Urothelium cell line (cell line): ENCODE data around the gene POP7.
"Not testable (repeated sequence)": the region's sequence is repeated elsewhere in the genome, so short reads cannot be mapped to it uniquely, and the experiment has no call there.

ENCODE experiments used
- DNase-seq: peaks from one replicate; pipeline ENCODE4 v3.0.0; 2011; ENCODE audit warnings: low spot score, mixed read lengths
- FAIRE-seq: peaks from 2 replicates; lab custom pipeline; 2011; peaks lifted over from hg19 to GRCh38; lab: Jason Lieb, UNC

Gene POP7

DNA sequence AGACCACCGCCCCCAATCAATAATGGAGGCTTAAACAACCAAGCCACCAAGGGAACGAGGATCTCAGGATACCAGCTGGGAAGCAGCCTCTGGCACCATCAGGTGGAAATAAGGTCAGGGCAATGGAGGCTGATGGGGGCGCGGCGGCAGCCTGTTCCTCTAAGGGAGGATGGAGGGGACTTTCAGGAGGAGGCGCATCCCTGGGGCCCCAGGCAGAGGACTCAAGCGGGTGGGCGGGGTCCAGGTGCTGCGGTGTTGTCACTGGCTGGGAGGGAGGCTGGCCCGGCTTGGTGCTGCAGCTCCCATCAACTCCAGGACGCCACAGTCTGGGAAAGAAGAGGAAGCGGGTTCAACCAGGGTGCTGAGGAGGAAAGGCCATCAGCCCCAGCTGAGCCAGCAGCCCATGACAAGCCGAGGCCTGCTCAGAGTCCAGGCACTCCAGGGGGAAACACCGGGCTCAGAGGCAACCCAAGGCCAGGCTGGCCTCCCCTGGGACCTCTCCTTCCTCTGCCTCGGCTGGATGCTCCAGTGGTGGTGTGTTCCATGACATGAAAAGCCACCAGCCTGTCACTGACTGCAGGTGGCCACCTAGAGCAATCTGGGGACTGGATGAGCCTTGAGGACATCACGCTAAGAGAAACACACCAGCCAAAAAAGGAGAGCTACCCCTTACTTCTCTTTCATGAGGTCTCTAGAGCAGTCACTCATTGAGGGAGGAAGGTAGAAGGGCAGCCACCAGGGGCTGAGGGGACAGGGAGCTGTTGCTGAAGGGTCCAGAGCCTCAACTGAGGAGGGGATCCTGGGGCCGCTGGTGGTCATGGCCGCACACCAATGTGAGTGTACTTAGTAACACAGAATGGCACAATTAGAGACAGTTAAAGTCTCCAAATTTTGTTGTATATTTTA lies 16.4 kb upstream of the POP7 start:
- DNase-seq (no peak), FAIRE-seq (no peak)

DNA sequence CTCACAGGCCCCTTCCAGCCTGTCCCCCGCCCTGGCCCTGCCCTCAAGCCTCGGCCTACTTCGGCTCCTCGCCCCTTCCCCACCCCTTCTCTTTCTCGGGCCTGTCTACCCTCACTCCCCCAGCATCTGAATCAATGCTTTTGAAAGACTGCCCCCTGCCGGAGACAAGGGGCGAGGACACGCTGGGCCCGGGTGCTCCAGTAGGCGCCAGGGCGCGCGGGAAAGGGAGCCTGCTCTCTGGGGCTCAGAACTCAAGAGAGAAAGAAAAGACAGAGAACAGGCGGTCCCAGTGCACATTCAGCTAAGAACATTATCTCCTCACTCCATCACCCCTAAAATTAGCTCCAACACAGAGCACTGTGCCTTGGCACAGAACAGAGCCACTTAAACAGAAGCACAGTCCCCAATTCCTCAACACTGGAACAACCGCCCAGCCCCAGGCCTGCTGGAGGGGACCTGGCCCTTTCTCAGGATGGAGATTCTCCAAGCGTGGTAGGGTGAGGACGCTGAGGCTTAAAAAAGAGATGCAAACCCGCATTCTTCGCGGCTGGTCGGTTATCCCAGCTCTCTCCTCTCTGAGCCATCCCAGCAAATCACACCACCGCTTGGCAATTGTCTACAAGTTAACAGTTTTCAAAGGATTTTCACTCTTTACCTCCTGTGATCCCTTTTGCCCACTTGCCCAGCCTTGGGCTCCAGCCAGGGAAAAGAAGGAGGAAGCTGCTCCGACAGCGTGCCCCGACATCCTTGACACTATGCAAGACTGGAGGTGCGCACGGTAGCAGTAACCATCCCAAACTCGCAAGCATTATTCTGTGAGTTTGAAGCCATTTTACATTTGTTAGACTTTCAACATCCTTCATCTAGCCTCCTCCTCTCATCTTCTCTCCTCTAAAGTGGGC lies 14.0 kb upstream of the POP7 start:
- FAIRE-seq = peak; percentile 75

DNA sequence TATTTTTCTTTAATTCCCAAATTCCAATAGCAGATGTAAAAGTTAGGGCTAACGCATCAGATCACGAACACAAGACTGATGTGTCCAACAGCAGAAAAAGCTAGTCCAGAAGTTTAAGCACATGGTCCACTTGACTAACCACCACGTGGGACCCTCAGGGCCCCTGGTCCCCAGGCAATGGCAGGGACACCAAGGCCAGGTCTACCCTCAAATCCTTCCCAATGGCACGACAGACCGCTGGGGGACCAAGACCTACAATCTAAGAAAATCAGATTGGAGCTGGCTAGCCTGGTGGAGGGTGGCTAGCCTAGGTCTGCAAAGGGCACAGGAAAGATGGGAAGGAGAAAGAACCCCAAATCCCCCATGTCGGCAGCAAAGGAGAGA lies 13.4 kb upstream of the POP7 start:
- FAIRE-seq (peak; percentile 56), DNase-seq (no peak)

More for the DNA sequence above, 14.0 kb upstream of the POP7 start:
- DNase-seq = peak; percentile 90

DNA sequence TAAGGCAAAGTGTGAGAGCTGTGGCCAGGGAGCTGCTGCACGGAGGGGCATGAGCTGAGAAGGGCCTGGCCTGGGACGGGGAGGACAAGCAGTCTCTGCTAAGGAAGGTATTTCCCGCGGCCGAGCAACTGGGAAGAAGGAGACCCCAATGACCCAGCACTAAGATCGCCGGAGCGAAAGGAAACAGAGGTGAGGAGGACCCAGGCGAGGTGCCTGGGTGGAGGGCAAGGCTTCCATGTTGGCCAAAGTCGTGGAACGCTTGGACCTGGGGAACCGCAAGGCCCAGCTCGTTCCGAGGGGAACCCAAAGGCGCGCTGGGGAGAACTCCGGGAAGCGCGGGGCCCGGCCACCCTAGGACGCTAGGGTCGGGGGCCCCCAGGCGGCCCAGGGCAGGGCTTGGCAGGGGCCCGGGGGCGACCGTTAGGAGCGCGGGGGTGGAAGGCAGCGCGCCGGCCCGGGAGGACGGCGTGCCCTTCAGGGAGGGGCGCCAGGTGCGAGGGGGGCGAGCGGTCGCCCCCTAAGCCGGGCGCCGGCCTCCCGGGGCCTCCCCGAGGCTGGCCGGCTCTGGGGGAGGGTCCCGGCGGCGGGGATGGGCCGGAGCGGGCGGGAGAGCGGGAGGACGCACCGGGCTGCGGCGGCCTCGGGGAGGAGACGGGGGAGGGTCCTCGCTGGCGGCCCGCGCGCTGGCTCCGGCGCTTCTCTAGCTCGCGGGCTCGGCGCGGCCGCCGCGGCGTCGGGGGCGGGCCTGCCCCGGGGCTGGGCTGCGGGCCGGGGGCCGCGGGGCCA lies 12.4 kb upstream of the POP7 start:
- DNase-seq (peak; percentile 68), FAIRE-seq (no peak)

DNA sequence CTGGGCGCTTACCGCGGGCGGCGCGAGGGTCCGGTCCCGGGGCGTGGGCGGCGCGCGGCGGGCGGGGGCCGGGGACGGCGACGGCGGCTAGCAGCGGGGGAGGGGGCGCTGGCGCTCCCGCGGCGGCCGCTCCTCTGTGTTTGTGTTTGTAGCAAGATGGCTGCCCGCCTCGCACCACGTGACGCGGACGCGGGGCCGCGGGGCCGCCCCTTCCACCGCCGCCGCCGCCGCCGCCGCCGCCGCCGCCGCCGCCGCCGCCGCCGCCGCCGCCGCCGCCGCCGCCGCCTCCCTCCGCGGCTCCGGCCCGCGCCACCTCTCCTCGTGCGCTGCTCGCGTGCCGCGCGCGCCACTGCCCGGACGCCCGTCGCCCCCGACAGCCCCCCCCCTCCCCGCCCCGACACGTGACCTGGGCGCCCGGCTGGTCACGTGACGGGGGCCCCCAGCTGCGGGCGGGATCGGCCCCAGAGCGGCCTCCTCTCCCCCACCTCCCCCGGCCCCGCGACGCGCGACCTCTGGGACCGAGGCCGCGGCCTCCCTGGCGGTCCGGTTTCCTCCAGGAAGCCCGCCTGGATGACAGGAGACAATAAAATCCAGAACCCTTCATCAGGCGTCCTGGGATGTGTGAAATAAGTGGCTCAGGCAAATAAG lies 11.7 kb upstream of the POP7 start, which contains the start of gene GIGYF1:
Gene GIGYF1, minus strand, starts transcription at position 153 of the 648 bp plus-strand sequence. CDS start 6,012 bp downstream, outside the sequence.
- FAIRE-seq = no peak

DNA sequence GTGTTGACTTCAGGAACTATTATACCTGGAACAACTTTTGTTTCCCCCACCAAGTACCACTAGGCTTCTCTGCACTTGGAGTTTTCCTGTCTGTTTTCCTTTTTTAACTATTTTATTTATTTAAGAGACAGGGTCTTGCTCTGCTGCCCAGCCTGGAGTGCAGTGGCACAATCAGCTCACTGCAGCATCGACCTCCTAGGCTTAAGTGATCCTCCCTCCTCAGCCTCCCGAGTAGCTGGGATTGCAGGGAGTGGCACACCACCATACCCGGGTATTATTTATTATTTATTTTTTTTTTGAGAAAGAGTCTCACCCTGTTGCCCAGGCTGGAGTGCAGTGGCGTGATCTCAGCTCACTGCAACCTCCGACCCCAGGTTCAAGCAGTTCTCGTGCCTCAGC lies 9.8 kb upstream of the POP7 start:
- DNase-seq (no peak), FAIRE-seq (no peak)

More for the DNA sequence above, 11.7 kb upstream of the POP7 start, which contains the start of gene GIGYF1:
- DNase-seq = peak; percentile 98

DNA sequence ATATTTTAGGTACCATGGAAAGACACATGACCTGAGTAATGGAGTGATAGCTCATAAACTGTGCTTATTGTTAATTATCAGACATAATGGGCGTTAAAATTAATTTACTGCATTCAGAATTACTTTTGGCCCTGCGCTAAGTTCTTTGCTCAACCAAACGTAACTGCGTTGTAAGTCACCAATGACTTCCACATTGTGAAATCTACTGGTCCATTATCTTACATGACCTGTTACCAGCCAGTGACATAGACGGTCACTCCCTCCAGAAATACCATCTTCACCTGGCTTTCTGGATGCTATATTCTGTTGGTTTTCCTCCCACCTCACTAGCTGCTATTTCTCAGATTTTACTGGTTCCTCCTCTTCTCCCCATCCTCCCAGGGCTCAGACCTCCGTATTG lies 6.9 kb upstream of the POP7 start:
- FAIRE-seq (no peak), DNase-seq (no peak)

DNA sequence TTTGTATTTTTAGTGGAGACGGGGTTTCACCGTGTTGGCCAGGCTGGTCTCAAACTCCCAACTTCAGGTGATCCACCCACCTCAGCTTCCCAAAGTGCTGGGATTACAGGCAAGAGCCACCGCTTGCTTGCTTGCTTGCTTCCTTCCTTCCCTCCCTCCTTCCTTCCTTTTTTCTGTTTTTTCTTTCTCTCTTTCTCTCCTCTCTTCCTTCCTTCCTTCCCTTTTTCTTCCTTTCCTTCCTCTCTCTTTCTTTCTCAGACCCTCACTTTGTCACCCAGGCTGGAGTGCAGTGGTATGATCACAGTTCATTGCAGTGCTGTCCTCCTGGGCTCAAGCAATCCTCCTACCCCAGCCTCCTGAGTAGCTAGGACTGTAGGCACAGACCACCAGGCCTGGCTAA lies 4.8 kb upstream of the POP7 start:
- not testable (repeated sequence) for FAIRE-seq, DNase-seq

DNA sequence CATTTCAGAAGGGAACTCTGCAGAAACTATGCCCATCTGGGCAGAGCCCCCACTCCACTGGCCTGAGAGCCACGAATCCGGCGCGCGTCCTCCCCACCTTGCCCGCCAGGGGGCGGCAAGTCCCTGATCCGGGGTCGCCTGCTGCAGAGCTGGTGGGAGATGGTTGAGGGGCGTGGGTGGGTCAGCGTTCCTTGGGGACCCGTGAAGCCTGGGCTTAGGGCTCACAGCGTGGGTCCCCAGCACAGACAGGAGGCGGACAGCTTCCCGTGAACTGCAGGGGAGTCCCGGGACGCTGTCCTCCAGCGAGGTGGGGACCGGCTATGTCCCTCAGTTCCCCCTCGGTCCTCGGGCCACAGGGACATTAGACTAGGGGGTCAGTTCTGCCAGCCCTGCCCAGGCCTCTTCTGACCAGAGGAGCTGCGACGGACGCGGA lies 585 bp upstream of the POP7 start:
- FAIRE-seq (peak; percentile 83), DNase-seq (peak; percentile 94)

DNA sequence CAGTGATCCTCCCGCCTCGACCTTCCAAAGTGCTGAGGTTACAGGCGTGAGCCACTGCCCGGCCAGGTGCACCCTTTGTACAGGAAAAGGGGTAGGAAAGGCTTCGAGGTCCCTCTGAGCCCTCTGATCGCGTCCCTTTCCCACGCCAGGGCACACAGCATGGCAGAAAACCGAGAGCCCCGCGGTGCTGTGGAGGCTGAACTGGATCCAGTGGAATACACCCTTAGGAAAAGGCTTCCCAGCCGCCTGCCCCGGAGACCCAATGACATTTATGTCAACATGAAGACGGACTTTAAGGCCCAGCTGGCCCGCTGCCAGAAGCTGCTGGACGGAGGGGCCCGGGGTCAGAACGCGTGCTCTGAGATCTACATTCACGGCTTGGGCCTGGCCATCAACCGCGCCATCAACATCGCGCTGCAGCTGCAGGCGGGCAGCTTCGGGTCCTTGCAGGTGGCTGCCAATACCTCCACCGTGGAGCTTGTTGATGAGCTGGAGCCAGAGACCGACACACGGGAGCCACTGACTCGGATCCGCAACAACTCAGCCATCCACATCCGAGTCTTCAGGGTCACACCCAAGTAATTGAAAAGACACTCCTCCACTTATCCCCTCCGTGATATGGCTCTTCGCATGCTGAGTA lies 871 bp downstream of the POP7 start:
- no peak for FAIRE-seq
- no peak for DNase-seq

DNA sequence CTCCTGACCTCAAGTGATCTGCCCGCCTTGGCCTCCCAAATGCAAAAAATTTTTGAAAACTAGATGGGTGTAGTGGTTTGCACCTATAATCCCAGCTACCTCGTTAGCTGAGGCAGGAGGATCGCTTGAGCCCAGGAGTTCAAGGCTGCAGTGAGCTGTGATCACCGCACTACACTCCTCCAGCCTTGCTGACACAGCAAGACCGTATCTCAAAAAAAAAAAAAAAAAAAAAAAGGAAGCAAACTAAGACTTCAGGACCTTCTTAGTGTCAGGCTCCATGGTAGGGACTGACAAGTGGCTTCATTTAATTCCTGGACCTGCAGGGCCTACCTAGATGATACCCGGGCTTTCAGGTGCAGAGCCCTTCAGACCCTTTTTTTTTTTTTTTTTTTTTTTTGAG lies 2.5 kb downstream of the POP7 start:
- no peak for DNase-seq
- no peak for FAIRE-seq

DNA sequence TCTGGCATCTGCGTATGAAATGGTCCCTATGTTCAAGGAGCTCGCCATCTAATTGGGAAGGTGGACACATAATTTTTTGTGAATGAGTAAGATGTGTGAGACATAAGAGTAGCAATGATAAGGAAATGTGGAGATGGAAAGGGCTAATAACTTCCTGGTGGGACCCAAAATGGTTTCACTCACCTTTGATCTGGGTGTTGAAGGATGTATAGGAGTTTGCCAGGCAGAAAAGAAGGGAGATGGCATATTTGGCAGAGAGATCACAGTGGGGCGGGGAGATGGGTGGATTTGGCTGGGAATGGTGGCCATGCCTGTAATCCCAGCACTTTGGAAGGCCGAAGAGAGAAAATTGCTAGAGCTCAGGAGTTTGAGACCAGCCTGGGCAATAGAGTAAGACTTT lies 4.5 kb downstream of the POP7 start:
- DNase-seq (no peak), FAIRE-seq (no peak)

DNA sequence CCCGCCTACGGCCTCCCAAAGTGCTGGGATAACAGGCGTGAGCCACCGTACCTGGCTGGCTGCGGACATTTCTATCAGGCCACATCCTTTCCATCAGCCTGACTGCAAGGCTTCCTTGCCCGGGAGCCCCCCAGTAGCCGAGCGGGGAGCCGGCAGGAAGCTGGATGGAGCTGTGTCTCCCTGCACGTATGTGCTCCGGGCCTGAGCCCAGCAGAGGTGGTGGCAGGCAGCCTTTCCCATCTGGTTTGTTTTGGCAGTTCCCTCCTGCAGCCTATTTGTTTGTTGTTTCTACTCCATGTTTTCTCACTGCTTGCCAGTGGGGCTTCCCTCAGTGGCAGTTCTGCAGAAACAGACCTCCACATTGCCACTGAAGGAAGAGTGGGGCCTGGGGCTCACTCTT lies 5.4 kb downstream of the POP7 start:
- DNase-seq = no peak
- FAIRE-seq = no peak

DNA sequence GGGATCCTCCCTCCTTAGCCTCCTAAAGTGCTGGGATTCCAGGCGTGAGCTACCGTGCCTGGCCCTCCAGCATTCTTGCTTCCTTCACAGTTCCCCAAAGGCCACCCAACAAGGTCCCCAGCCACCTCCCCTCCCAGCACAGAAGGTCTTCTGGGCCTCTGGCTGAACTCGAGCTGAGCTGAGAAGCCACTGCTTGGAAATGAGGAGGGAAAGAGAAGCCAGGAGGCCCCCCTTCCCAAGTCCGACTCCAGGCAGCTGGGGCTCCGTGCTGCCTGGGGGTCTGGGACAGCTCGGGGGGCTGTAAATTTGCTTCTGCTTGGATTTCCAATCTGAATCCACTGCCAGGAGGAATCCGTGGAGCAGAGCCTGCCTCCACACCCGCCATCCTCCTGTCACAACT lies 8.8 kb downstream of the POP7 start:
- DNase-seq (no peak), FAIRE-seq (no peak)

DNA sequence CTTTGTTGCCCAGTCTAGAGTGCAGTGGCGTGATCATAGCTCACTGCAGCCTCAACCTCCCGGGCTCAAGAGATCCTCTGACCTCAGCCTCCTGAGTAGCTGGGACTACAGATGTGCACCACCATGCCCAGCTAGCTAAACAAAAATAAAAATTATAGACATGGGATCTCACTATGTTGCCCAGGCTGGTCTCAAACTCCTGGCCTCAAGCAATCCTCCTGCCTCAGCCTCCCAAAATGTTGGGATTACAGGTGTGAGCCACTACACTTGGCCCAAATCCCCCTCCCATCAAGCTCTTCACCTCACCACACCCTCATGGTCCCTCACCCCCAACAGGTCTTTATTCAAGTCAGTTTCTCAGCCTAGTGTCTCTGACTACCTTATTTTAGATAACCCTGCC lies 11.2 kb downstream of the POP7 start:
- DNase-seq, FAIRE-seq: not testable (repeated sequence)

DNA sequence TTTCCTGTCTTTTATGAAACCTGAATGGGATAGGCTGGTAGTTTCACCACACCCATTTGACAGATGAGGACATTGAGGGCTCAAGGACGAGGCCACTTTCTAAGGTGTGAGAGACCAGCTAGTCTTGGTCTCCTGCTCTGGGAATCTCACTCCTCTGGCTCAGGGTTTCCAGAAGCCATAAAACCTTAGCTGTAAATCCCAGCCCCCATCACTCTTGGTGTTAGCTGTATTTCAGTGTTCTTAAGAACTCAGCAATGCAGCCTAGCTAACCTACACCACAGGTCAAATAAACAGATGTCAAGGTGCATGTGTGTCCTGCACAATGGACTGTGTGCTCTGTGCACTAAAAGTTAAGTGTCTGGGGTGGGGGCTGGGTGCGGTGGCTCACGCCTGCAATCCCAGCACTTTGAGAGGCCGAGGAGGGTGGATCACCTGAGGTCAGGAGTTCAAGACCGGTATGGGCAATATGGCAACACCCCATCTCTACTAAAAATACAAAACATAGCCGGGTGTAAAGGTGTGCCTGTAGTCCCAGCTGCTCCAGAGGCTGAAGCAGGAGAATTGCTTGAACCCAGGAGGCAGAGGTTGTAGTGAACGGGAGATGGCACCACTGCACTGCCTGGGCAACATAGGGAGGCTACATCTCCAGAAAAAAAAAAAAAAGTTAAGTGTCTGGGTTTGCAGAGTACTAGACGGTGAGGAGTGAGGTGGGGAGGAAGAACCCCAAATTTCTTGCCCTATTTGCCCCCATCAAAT lies 13.8 kb downstream of the POP7 start:
- FAIRE-seq (no peak), DNase-seq (no peak)

DNA sequence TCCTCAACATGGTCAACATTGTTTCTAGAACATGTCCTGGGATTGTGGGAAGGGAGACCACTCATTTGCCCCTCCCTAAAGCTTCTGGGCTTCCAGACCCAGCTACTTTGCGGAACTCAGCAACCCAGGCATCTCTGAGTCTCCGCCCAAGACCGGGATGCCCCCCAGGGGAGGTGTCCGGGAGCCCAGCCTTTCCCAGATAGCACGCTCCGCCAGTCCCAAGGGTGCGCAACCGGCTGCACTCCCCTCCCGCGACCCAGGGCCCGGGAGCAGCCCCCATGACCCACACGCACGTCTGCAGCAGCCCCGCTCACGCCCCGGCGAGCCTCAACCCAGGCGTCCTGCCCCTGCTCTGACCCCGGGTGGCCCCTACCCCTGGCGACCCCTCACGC lies 14.4 kb downstream of the POP7 start, which contains the start of gene EPO:
Gene EPO, plus strand, starts transcription at position 190 of the 392 bp plus-strand sequence. CDS start 513 bp downstream, outside the sequence.
- no peak for FAIRE-seq
- no peak for DNase-seq

DNA sequence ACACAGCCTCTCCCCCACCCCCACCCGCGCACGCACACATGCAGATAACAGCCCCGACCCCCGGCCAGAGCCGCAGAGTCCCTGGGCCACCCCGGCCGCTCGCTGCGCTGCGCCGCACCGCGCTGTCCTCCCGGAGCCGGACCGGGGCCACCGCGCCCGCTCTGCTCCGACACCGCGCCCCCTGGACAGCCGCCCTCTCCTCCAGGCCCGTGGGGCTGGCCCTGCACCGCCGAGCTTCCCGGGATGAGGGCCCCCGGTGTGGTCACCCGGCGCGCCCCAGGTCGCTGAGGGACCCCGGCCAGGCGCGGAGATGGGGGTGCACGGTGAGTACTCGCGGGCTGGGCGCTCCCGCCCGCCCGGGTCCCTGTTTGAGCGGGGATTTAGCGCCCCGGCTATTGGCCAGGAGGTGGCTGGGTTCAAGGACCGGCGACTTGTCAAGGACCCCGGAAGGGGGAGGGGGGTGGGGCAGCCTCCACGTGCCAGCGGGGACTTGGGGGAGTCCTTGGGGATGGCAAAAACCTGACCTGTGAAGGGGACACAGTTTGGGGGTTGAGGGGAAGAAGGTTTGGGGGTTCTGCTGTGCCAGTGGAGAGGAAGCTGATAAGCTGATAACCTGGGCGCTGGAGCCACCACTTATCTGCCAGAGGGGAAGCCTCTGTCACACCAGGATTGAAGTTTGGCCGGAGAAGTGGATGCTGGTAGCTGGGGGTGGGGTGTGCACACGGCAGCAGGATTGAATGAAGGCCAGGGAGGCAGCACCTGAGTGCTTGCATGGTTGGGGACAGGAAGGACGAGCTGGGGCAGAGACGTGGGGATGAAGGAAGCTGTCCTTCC lies 15.0 kb downstream of the POP7 start:
- DNase-seq (no peak), FAIRE-seq (no peak)
